GM10266 (cell line): Measurements from ENCODE around the gene PPM1L.

Experiments used
- DNase-seq: peaks from one replicate; pipeline ENCODE4 v3.0.0; 2012; ENCODE audit errors: extremely low spot score
- TF ChIP-seq, protein P1 (sequence below): IDR thresholded peaks from 2 replicates; pipeline ENCODE4 v1.5.1; 2012; ENCODE audit warnings: mild to moderate bottlenecking, low read depth; ENCODE audit not compliant: control insufficient read depth, insufficient read depth; ENCODE audit errors: missing control alignments

PPM1L gene

DNA sequence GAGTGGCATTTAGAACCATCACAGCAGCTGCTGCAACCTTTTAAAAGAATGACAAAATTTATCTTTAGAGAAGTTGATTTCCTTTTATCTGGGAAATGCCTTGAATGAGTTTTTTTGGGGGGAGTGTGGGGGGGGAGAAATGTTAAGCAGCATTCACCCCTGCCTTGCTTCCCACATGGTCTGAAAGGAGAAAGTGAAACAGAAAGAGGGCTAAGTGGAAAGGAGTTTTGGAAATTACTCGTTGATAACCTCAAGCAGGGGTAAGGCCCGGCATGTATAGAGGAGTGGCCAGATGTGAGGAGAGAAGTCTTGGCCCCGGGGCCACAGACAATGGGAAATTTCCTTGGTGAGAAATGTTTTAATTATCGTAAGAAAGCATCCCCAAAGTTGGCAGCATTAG, 325.6 kb downstream of the PPM1L start:
- TF ChIP-seq, protein P1, sequence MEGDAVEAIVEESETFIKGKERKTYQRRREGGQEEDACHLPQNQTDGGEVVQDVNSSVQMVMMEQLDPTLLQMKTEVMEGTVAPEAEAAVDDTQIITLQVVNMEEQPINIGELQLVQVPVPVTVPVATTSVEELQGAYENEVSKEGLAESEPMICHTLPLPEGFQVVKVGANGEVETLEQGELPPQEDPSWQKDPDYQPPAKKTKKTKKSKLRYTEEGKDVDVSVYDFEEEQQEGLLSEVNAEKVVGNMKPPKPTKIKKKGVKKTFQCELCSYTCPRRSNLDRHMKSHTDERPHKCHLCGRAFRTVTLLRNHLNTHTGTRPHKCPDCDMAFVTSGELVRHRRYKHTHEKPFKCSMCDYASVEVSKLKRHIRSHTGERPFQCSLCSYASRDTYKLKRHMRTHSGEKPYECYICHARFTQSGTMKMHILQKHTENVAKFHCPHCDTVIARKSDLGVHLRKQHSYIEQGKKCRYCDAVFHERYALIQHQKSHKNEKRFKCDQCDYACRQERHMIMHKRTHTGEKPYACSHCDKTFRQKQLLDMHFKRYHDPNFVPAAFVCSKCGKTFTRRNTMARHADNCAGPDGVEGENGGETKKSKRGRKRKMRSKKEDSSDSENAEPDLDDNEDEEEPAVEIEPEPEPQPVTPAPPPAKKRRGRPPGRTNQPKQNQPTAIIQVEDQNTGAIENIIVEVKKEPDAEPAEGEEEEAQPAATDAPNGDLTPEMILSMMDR, result no peak
- no peak for DNase-seq

GRCh38 chr3:161082063-161082462, 326.0 kb downstream of the PPM1L start:
- TF ChIP-seq, protein P1, result no peak
- DNase-seq, result no peak

- TF ChIP-seq, protein P1, result no peak
- DNase-seq, result no peak
Observed at GRCh38 chr3:161083131-161083530, 327.1 kb downstream of the PPM1L start.

DNA sequence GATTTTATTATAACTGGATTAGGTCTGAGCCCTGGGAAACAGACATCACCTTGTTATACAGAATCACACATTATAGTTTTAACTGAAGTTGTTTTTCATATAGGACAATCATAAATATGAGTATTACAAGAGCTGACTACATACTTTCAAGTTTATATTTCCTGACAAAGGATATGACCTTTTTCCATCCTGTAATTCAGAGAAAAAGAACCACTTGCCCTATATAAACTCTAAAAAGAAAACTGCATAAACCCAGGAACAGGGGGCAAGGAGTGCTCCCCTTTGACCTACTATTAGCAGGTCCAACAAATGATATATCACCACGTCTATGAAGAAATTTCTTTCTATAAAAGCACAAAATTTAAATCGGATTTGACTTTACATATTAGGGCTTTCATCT, 328.2 kb downstream of the PPM1L start:
- TF ChIP-seq, protein P1, result no peak
- DNase-seq, result no peak

- DNase-seq, result no peak
- TF ChIP-seq, protein P1, result no peak
Observed at GRCh38 chr3:161093895-161094294, 337.9 kb downstream of the PPM1L start.

DNA sequence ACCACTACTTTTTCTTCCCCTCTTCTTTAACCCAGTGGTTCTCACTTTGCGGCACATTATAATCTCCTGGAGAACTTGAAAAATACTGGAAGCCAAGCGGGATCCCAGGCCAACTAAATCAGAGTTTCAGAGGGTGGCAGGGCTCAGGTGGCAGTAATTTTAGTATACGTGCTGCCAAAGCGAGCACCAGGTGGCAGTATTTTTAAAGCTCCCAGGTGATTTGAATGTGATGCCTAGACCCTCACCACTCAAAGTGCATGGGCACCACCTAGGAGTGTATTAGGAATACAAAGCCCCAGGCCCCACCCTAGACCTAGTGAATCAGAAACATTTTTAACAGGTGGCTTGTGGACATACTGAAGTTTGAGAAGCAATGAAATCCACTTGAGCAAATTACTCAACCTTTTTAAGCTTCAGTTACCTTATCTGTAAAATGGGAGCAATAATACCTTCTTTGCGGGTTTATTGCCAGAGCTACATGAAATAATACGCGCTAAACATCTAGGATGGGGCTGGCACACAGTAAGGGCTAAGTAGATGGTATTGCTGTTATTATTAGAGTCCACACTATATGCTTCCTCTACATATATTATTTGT, 340.8 kb downstream of the PPM1L start:
- TF ChIP-seq, protein P1, result no peak
- DNase-seq, result no peak

GRCh38 chr3:161100994-161101393, 345.0 kb downstream of the PPM1L start:
- no peak for DNase-seq
- TF ChIP-seq, protein P1, result no peak
